ENCODE measurements around the gene PML.

DNA sequence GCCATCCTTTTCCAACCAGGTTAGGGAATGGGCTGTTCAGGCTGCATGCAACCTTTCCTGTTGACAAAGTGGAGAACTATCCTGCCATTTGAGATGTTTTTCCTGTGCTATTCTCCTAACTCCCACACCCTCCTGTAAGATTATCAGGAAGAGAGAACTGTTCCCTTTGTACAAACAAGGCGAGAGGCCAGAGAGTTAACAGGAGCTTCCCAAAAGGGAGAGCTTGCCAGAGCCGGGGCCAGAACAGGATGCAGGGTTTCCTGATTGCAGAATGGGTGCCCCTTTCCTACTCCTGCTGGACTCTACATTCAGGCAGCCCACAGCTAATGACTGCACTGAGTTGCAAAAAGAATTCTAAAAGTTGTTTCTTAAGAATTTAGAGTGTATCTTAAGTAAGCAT lies 17.1 kb downstream of the PML start:
- TF ChIP-seq, protein P1, sequence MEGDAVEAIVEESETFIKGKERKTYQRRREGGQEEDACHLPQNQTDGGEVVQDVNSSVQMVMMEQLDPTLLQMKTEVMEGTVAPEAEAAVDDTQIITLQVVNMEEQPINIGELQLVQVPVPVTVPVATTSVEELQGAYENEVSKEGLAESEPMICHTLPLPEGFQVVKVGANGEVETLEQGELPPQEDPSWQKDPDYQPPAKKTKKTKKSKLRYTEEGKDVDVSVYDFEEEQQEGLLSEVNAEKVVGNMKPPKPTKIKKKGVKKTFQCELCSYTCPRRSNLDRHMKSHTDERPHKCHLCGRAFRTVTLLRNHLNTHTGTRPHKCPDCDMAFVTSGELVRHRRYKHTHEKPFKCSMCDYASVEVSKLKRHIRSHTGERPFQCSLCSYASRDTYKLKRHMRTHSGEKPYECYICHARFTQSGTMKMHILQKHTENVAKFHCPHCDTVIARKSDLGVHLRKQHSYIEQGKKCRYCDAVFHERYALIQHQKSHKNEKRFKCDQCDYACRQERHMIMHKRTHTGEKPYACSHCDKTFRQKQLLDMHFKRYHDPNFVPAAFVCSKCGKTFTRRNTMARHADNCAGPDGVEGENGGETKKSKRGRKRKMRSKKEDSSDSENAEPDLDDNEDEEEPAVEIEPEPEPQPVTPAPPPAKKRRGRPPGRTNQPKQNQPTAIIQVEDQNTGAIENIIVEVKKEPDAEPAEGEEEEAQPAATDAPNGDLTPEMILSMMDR (IDR thresholded peaks at IDR 0.05): no peak
- TF ChIP-seq POLR2A (IDR thresholded peaks at IDR 0.05): no peak

Measured in ovary (tissue), 3 donors.